Suprapubic skin (tissue), 4 donors: ENCODE results near the gene ALOX15B. TPM values are rescaled to one million over a fixed set of nuclear protein-coding genes. Genes with fewer than 3 reads are reported as not detected.

Source experiments
- DNase-seq, 2 donors: peaks; one replicate each; pipeline ENCODE4 v3.0.0-alpha.2; 2019; ENCODE audit warnings: low spot score in 2 of 2
- H3K27ac ChIP-seq: fragments of 200-600 bp; sonication (generic); one replicate; pipeline ENCODE4 v1.5.1; 2019
- H3K27me3 ChIP-seq: fragments of 200-600 bp; sonication (generic); one replicate; pipeline ENCODE4 v1.5.1; 2019
- H3K36me3 ChIP-seq: fragments of 200-600 bp; sonication (generic); one replicate; pipeline ENCODE4 v1.5.1; 2019
- H3K4me1 ChIP-seq: fragments of 200-600 bp; sonication (generic); one replicate; pipeline ENCODE4 v1.5.1; 2019
- H3K4me3 ChIP-seq: fragments of 200-600 bp; sonication (generic); one replicate; pipeline ENCODE4 v1.5.1; 2019; ENCODE audit warnings: mild to moderate bottlenecking
- H3K9me3 ChIP-seq: fragments of 200-600 bp; sonication (generic); one replicate; pipeline ENCODE4 v1.5.1; 2019
- CTCF ChIP-seq, 2 donors: fragments of 200-600 bp in 1 of 2; fragments of 450-650 bp in 1 of 2; sonication (generic) in 1 of 2; IDR thresholded peaks; one replicate each; pipeline ENCODE4 v1.5.1; 2016 to 2019; ENCODE audit warnings: antibody characterized with exemption in 2 of 2, mild to moderate bottlenecking in 1 of 2, moderate library complexity in 1 of 2
- EP300 ChIP-seq: sonication (generic); formaldehyde crosslinking; IDR thresholded peaks from one replicate; pipeline ENCODE4 v1.6.1; 2017; ENCODE audit warnings: antibody characterized with exemption
- POLR2A ChIP-seq, 2 donors: fragments of 450-650 bp; IDR thresholded peaks; one replicate each; pipeline ENCODE4 v1.6.1; 2017; ENCODE audit warnings: antibody characterized with exemption in 2 of 2, mild to moderate bottlenecking in 2 of 2, moderate library complexity in 2 of 2
- POLR2AphosphoS5 ChIP-seq, 3 donors: sonication (generic); formaldehyde crosslinking; IDR thresholded peaks; one replicate each; pipeline ENCODE4 v1.6.1; 2017; ENCODE audit warnings: antibody characterized with exemption in 3 of 3
- WGBS: methylation state at CpG from one replicate; pipeline ENCODE4 v1.1.5; 2018; 5-methylcytosine and 5-hydroxymethylcytosine counted together
- total RNA-seq, 4 donors: library from RNA; depleted of rRNA; stranded (reverse); fragments of >200 nt; gene quantifications; one replicate each; pipeline ENCODE4 v1.1.0, GENCODE V29; 2016

The ALOX15B gene
- total RNA-seq, 4 donors from 2014 or later, result 44.8 to 156 (median 78.1) TPM

DNA sequence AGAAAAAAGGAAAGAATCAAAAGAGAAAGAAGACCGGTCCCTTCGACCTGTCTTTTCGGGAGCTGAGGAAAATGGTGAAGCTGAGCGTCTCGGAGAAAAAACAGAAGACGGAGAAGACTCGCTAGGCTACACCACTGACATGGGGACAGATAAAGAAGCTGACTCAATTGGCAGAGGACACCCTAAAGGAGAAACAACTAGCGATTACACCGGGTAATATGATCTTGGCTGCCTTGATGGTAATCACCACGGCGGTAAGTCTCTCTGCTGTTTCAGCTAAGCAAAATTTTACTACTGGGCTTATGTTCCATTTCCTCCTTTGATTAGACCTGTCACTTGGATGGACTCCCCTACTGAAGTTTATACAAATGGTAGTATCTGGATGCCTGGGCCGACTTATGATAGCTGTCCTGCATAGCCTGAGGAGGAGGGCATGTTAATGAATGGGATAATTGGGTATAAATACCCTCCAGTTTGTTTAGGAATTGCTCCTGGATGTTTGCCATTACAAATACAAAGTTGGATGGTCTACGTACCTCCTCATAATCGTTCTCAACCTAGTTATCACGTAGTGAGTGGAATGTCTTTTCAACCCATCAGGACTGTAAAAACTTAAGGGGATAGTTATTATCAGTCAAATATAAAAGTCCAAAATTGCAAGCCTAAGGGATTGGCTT, 24.1 kb downstream of the ALOX15B start:
- TF ChIP-seq POLR2A (IDR thresholded peaks at IDR 0.05), result no peak
- no peak for TF ChIP-seq CTCF (IDR thresholded peaks at IDR 0.05)
- no peak for TF ChIP-seq EP300
- no peak for TF ChIP-seq POLR2AphosphoS5 (IDR thresholded peaks at IDR 0.05)
- no peak for DNase-seq
- peaks cover 63% of the 10 kb centered on the region for H3K27me3 ChIP-seq
- H3K36me3 ChIP-seq, result no peaks in the 10 kb centered on the region
- H3K4me1 ChIP-seq, result peaks cover 18% of the 10 kb centered on the region
- no peak overlapping the region for H3K27ac ChIP-seq
- WGBS, result 9% methylated on average over 15 of the region's 15 CpGs
- peak overlapping the region; percentile 7 for H3K4me3 ChIP-seq
- H3K9me3 ChIP-seq, result no peaks in the 10 kb centered on the region

DNA sequence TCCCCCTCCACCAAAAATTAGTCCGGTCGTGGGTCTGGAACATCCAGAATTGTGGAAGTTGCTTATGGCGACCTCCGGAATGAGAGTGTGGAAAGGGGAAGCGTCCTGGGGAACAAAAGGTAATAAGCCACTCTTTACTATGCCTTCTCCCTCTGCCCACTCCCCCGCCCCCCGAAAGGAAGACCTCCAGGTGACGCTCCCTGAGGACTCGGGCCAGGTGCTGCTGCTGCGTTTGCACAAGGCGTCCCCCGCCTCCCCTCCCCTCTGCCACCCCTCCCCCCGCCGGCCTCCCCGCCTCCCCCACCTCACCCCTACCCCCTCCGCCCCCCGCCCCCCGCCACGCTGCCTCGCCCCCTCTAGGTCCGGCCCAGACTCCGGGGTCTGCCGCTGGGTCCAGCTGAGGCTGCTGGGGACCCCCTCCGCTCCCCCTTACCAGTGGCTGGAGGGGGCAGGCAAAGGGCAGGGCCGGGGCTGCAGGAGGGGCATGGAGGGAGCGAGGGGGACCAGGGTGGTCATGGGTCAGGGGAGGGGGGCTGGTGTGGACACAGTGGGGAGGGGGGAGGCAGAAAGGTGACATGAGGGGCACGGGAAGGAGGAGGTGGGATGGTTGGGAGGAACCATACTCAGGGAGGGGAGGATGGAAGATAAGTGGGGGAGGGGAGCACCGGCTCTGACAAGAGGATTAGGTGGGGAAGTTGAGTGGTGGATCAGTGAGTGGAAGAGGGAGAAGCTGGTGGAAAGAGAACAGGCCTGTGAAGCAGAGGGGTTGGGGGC, 25.1 kb downstream of the ALOX15B start:
- DNase-seq, result no peak
- WGBS, result 21% methylated on average over 16 of the region's 28 CpGs
- peaks cover 16% of the 10 kb centered on the region for H3K4me1 ChIP-seq
- no peak overlapping the region for H3K4me3 ChIP-seq
- H3K9me3 ChIP-seq, result no peaks in the 10 kb centered on the region
- TF ChIP-seq POLR2A (IDR thresholded peaks at IDR 0.05) (no peak), EP300 (no peak), CTCF (IDR thresholded peaks at IDR 0.05) (no peak), POLR2AphosphoS5 (IDR thresholded peaks at IDR 0.05) (no peak)
- peaks cover 53% of the 10 kb centered on the region for H3K27me3 ChIP-seq
- H3K36me3 ChIP-seq, result no peaks in the 10 kb centered on the region
- no peak overlapping the region for H3K27ac ChIP-seq

DNA sequence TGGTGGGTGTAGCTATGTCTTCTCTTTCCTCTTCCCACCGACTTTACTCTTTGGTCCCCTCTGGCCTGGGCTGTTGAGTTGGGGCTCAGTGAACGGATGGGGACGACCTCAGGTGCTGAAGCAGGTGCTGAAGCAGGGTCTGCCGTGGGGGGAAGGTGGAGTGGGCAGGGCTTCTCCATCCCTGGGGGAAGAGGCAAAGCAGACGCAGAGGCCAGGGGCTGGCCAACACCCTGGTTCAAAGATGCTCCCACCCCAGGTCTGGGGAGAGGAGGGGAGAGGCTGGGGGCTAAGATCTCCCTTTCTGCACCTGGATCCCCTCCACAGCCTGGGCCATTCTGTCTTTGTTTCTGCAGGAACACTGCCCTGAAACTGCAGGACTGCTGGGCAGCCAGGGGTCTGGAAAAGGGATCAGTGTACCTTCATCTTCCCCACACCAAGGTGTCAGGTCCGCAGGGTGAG, 25.7 kb downstream of the ALOX15B start:
- no peak for DNase-seq
- H3K27me3 ChIP-seq, result peaks cover 48% of the 10 kb centered on the region

GRCh38 chr17:8066841-8067775, 28.2 kb downstream of the ALOX15B start:
- Histone ChIP-seq H3K4me1 (peaks cover 17% of the 10 kb centered on the region), H3K4me3 (no peak overlapping the region), H3K27me3 (peaks cover 41% of the 10 kb centered on the region), H3K36me3 (no peaks in the 10 kb centered on the region), H3K27ac (no peak overlapping the region), H3K9me3 (no peaks in the 10 kb centered on the region)
- DNase-seq, result no peak
- TF ChIP-seq CTCF (IDR thresholded peaks at IDR 0.05), result no peak
- no peak for TF ChIP-seq EP300
- no peak for TF ChIP-seq POLR2AphosphoS5 (IDR thresholded peaks at IDR 0.05)
- TF ChIP-seq POLR2A (IDR thresholded peaks at IDR 0.05), result no peak
- 68% methylated on average over 12 of the region's 15 CpGs for WGBS

More for the DNA sequence above, 25.7 kb downstream of the ALOX15B start:
- H3K9me3 ChIP-seq, result no peaks in the 10 kb centered on the region
- no peaks in the 10 kb centered on the region for H3K36me3 ChIP-seq
- peaks cover 16% of the 10 kb centered on the region for H3K4me1 ChIP-seq
- H3K4me3 ChIP-seq, result no peak overlapping the region
- 55% methylated on average over 5 of the region's 6 CpGs for WGBS
- H3K27ac ChIP-seq, result no peak overlapping the region
- no peak for TF ChIP-seq POLR2AphosphoS5 (IDR thresholded peaks at IDR 0.05)
- no peak for TF ChIP-seq EP300
- no peak for TF ChIP-seq POLR2A (IDR thresholded peaks at IDR 0.05)
- no peak for TF ChIP-seq CTCF (IDR thresholded peaks at IDR 0.05)
